SK-N-SH (cell line): Measurements from ENCODE around the gene MAMDC4. TPM values are rescaled to one million over a fixed set of nuclear protein-coding genes. Genes with fewer than 3 reads are reported as not detected.

Experiments
- CTCF ChIA-PET: fragments of 300-600, 350-600 bp; formaldehyde crosslinking; extraction: SDS; loops from one replicate; lab custom pipeline; 2021; lab: Yijun Ruan, JAX
- POLR2A ChIA-PET: fragments of 350-600 bp; sonication (Branson Sonifier 250); formaldehyde crosslinking; extraction: SDS; loops from one replicate; lab custom pipeline; 2020; ENCODE audit warnings: antibody characterized with exemption, inconsistent platforms; lab: Yijun Ruan, JAX
- DNase-seq: peaks from one replicate; pipeline ENCODE4 v3.0.0; 2012
- H2AFZ ChIP-seq: fragments of 200-600 bp; sonication (generic); 2 replicates; pipeline ENCODE4 v1.8.1; 2016; ENCODE audit warnings: antibody characterized with exemption, mild to moderate bottlenecking, low read depth
- H3F3A ChIP-seq: fragments of 200-600 bp; sonication (generic); replicated peaks from 2 replicates; pipeline ENCODE3; 2016; ENCODE audit warnings: antibody characterized with exemption, mild to moderate bottlenecking; ENCODE audit not compliant: insufficient read depth
- H3K27ac ChIP-seq, 2 experiments: fragments of 200-500 bp in 1 of 2; fragments of 200-600 bp in 1 of 2; sonication (Bioruptor generic) in 1 of 2; sonication (generic), shearing (Covaris generic) in 1 of 2; 2 replicates each; pipeline versions ENCODE4 v1.5.1 to v1.6.1; 2014 to 2016; ENCODE audit warnings: low read depth in 2 of 2, inconsistent platforms in 1 of 2, low read length in 1 of 2, mild to moderate bottlenecking in 1 of 2, mixed read lengths in 1 of 2
- H3K27me3 ChIP-seq: fragments of 200-600 bp; sonication (generic), shearing (Covaris generic); 2 replicates; pipeline ENCODE4 v1.6.1; 2016; ENCODE audit warnings: mixed run types; ENCODE audit not compliant: insufficient read depth
- H3K36me3 ChIP-seq, 2 experiments: fragments of 200-500 bp in 1 of 2; fragments of 200-600 bp in 1 of 2; sonication (Bioruptor generic) in 1 of 2; sonication (generic) in 1 of 2; replicated peaks in 1 of 2; 2 replicates each; pipeline versions ENCODE3 to v1.5.1; 2014 to 2016; ENCODE audit warnings: low read length in 1 of 2, mild to moderate bottlenecking in 1 of 2; ENCODE audit not compliant: insufficient read depth in 2 of 2, control insufficient read depth in 1 of 2
- H3K4me1 ChIP-seq, 2 experiments: fragments of 200-500 bp in 1 of 2; fragments of 200-600 bp in 1 of 2; sonication (Bioruptor generic) in 1 of 2; sonication (generic), shearing (Covaris generic) in 1 of 2; 2 replicates each; pipeline versions ENCODE4 v1.5.1 to v1.6.1; 2014 to 2016; ENCODE audit warnings: low read depth in 1 of 2, low read length in 1 of 2, mixed run types in 1 of 2; ENCODE audit not compliant: insufficient read depth in 2 of 2, control insufficient read depth in 1 of 2
- H3K4me2 ChIP-seq: fragments of 200-600 bp; sonication (generic), shearing (Covaris generic); 2 replicates; pipeline ENCODE4 v1.6.1; 2017; ENCODE audit warnings: mixed run types
- H3K4me3 ChIP-seq, 2 experiments: fragments of 200-500 bp in 1 of 2; fragments of 200-600 bp in 1 of 2; sonication (Bioruptor generic) in 1 of 2; sonication (generic), shearing (Covaris generic) in 1 of 2; 2 replicates each; pipeline versions ENCODE4 v1.5.1 to v1.8.1; 2014 to 2016; ENCODE audit warnings: low read depth in 2 of 2, inconsistent platforms in 1 of 2, low read length in 1 of 2, mild to moderate bottlenecking in 1 of 2, mixed read lengths in 1 of 2, moderate library complexity in 1 of 2
- H3K79me2 ChIP-seq: fragments of 200-600 bp; sonication (generic); 2 replicates; pipeline ENCODE4 v1.8.1; 2017; ENCODE audit warnings: mild to moderate bottlenecking; ENCODE audit not compliant: insufficient read depth
- H3K9ac ChIP-seq: fragments of 200-600 bp; sonication (generic); 2 replicates; pipeline ENCODE4 v1.6.1; 2017; ENCODE audit warnings: mixed run types
- H3K9me2 ChIP-seq: fragments of 200-600 bp; sonication (generic); 2 replicates; pipeline ENCODE4 v1.6.1; 2017; ENCODE audit warnings: mixed run types
- H3K9me3 ChIP-seq: fragments of 200-600 bp; sonication (generic); 2 replicates; pipeline ENCODE4 v1.6.1; 2017; ENCODE audit warnings: mixed run types, mild to moderate bottlenecking, moderate library complexity
- H4K20me1 ChIP-seq: fragments of 200-600 bp; sonication (generic); 2 replicates; pipeline ENCODE4 v1.6.1; 2017; ENCODE audit warnings: mild to moderate bottlenecking, mixed run types; ENCODE audit not compliant: insufficient read depth
- EZH2phosphoT487 ChIP-seq: fragments of 200-600 bp; sonication (generic); IDR thresholded peaks from 2 replicates; pipeline ENCODE4 v1.6.1; 2017; ENCODE audit warnings: low read depth, mixed run types, mild to moderate bottlenecking, antibody characterized with exemption, moderate library complexity, borderline replicate concordance
- GATA2 ChIP-seq: sonication (generic); formaldehyde crosslinking; IDR thresholded peaks from 2 replicates; pipeline ENCODE4 v1.5.0; 2020; ENCODE audit warnings: mild to moderate bottlenecking, missing genetic modification reagents
- IRF3 ChIP-seq: fragments of 150-350 bp; IDR thresholded peaks from 2 replicates; pipeline ENCODE4 v1.6.1; 2016; ENCODE audit warnings: mild to moderate bottlenecking, low read depth, low read length
- MAX ChIP-seq: IDR thresholded peaks from 2 replicates; pipeline ENCODE4 v1.4.0; 2012; ENCODE audit warnings: low read depth
- MEF2A ChIP-seq: IDR thresholded peaks from 2 replicates; pipeline ENCODE4 v1.4.0; 2012; ENCODE audit warnings: low read depth, borderline replicate concordance
- NRF1 ChIP-seq: IDR thresholded peaks from 2 replicates; pipeline ENCODE4 v1.6.1; 2012; ENCODE audit warnings: low read depth, mild to moderate bottlenecking, low read length
- RCOR1 ChIP-seq: fragments of 150-350 bp; IDR thresholded peaks from 2 replicates; pipeline ENCODE4 v1.6.1; 2017; ENCODE audit warnings: antibody characterized with exemption, low read length
- RFX5 ChIP-seq: IDR thresholded peaks from 2 replicates; pipeline ENCODE4 v1.6.1; 2012; ENCODE audit warnings: mild to moderate bottlenecking, improper control_type of control experiment, low read length
- TEAD4 ChIP-seq: IDR thresholded peaks from 2 replicates; pipeline ENCODE4 v1.4.0; 2012; ENCODE audit warnings: mild to moderate bottlenecking, borderline replicate concordance; ENCODE audit not compliant: insufficient read depth
- ZBTB33 ChIP-seq: IDR thresholded peaks from 2 replicates; pipeline ENCODE4 v1.4.0; 2012; ENCODE audit warnings: low read depth, borderline replicate concordance
- WGBS: methylation state at CpG from one replicate; pipeline ENCODE4 v1.1.6; 2017; ENCODE audit warnings: low lambda C conversion rate; 5-methylcytosine and 5-hydroxymethylcytosine counted together
- polyA plus RNA-seq, 3 experiments: library from polyadenylated mRNA; depleted of rRNA; stranded (reverse); fragments of >200 nt; gene quantifications; 2 replicates each; pipeline ENCODE4 v1.2.3, GENCODE V29; 2012
- TF ChIP-seq, protein P1 (sequence below): IDR thresholded peaks from 2 replicates; pipeline ENCODE4; 2012

The MAMDC4 gene
- polyA plus RNA-seq, 1 of the 3 experiments (the other 2 are of a cell fraction) = 4.2 TPM

GRCh38 chr9:136805207-136805740, 46.9 kb upstream of the MAMDC4 start:
- CTCF ChIA-PET = interaction anchor here (0.9 to 2.3 kb wide), 4 partner anchors 13 to 38 kb away, joined by 4 to 15 read pairs (median 6); partner anchors contain the start of genes AJM1 and TMEM141
- Histone ChIP-seq H4K20me1 (peaks cover 12% of the 10 kb centered on the region), H2AFZ (no peak overlapping the region), H3K4me3 (no peak overlapping the region), H3K27ac (no peak overlapping the region), H3K9me2 (no peaks in the 10 kb centered on the region), H3K4me1 (peaks cover 17 to 29% of the 10 kb centered on the region in 2 experiments; a peak in 3 of 4 replicates), H3K36me3 (peaks cover 7 to 13% of the 10 kb centered on the region in 2 experiments), H3K4me2 (no peak overlapping the region), H3K27me3 (no peaks in the 10 kb centered on the region), H3K9ac (no peak overlapping the region), H3K79me2 (peaks cover 24% of the 10 kb centered on the region), H3K9me3 (no peaks in the 10 kb centered on the region), H3F3A (peaks cover 6% of the 10 kb centered on the region)
- no peak for DNase-seq
- no peak for TF ChIP-seq ZBTB33
- POLR2A ChIA-PET = interaction anchor here (3.2 kb wide), 1 partner anchor 36 kb away, joined by 10 read pairs; the partner anchor contains the start of gene AJM1
- WGBS = 90% methylated on average over 9 of the region's 12 CpGs

DNA sequence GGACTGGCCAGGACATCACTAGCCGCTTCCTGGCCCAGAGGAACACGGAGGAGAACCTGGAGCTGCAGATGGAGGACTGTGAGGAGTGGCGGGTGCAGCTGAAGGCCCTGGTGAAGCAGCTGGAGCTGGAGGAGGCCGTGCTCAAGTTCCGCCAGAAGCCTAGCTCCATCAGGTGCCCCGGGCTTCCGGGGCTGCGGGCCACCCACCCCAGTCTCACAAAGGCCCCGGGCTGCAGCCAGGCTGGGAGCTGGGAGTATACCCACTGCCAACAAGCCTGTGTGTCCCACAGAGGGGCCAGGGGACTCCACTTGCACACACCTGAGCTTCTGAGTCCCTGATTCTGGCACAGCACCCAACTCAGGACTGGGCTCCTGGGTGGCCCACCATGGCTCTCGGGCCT, 46.1 kb upstream of the MAMDC4 start:
- peaks cover 19% of the 10 kb centered on the region for H4K20me1 ChIP-seq
- H3K27me3 ChIP-seq = no peaks in the 10 kb centered on the region
- H3K4me2 ChIP-seq = peak overlapping the region; percentile 96; the same call in 1 of the 2 replicates
- H2AFZ ChIP-seq = no peak overlapping the region
- peaks cover 20 to 24% of the 10 kb centered on the region in 2 experiments; a peak in 3 of 4 replicates for H3K4me1 ChIP-seq
- no peak overlapping the region for H3K27ac ChIP-seq
- no peak for DNase-seq
- no peaks in the 10 kb centered on the region for H3F3A ChIP-seq
- no peak overlapping the region for H3K4me3 ChIP-seq
- no peaks in the 10 kb centered on the region for H3K9me3 ChIP-seq
- TF ChIP-seq MEF2A (no peak), MAX (no peak), EZH2phosphoT487 (no peak), TEAD4 (no peak), IRF3 (no peak), NRF1 (no peak), RFX5 (no peak), GATA2 (CRISPR knock-in tag) (no peak), RCOR1 (no peak), ZBTB33 (no peak)
- TF ChIP-seq, protein P1, sequence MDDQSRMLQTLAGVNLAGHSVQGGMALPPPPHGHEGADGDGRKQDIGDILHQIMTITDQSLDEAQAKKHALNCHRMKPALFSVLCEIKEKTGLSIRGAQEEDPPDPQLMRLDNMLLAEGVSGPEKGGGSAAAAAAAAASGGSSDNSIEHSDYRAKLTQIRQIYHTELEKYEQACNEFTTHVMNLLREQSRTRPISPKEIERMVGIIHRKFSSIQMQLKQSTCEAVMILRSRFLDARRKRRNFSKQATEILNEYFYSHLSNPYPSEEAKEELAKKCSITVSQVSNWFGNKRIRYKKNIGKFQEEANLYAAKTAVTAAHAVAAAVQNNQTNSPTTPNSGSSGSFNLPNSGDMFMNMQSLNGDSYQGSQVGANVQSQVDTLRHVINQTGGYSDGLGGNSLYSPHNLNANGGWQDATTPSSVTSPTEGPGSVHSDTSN = no peak
- CTCF ChIA-PET = interaction anchor here (0.8 to 2.3 kb wide), 7 partner anchors 14 to 39 kb away, joined by 3 to 15 read pairs (median 6); partner anchors contain the start of genes AJM1 and TMEM141
- no peaks in the 10 kb centered on the region for H3K9me2 ChIP-seq
- H3K9ac ChIP-seq = no peak overlapping the region
- WGBS = 93% methylated on average over 5 of the region's 10 CpGs
- peaks cover 32% of the 10 kb centered on the region for H3K79me2 ChIP-seq
- peaks cover 8 to 17% of the 10 kb centered on the region in 2 experiments for H3K36me3 ChIP-seq
- POLR2A ChIA-PET = interaction anchor here (3.2 kb wide), 1 partner anchor 36 kb away, joined by 10 read pairs; the partner anchor contains the start of gene AJM1
